HL-60 (cell line): ENCODE results near the gene HOXD4.

ENCODE experiments used
- DNase-seq, 2 experiments: peaks; one replicate each; pipeline ENCODE4 v3.0.0-alpha.2; 2010 to 2020; ENCODE audit warnings: low read depth in 1 of 2, low spot score in 1 of 2
- H3K27ac ChIP-seq: fragments of 250-450 bp; sonication (Bioruptor Pico); replicated peaks from 2 replicates; pipeline ENCODE4 v1.5.1; 2020; ENCODE audit warnings: mild to moderate bottlenecking, moderate library complexity
- H3K27me3 ChIP-seq: fragments of 250-450 bp; sonication (Bioruptor Pico); 2 replicates; pipeline ENCODE4 v1.5.1; 2021; ENCODE audit warnings: mild to moderate bottlenecking, moderate library complexity; ENCODE audit not compliant: insufficient read depth, poor library complexity, severe bottlenecking
- H3K4me3 ChIP-seq: replicated peaks from 2 replicates; pipeline ENCODE4 v1.5.1; 2011; ENCODE audit warnings: mild to moderate bottlenecking, control low read depth, low read length; ENCODE audit not compliant: insufficient read depth
- CTCF ChIP-seq: IDR thresholded peaks from one replicate; pipeline ENCODE4 v1.5.1; 2011; ENCODE audit warnings: low read length, control low read depth, inconsistent platforms; ENCODE audit not compliant: insufficient read depth
- GABPA ChIP-seq: IDR thresholded peaks from 2 replicates; pipeline ENCODE4 v1.6.1; 2012; ENCODE audit warnings: low read depth
- POLR2AphosphoS5 ChIP-seq: IDR thresholded peaks from 2 replicates; pipeline ENCODE4 v1.6.1; 2012; ENCODE audit warnings: low read depth
- REST ChIP-seq: IDR thresholded peaks from 2 replicates; pipeline ENCODE4 v1.6.1; 2012; ENCODE audit warnings: low read depth; ENCODE audit not compliant: insufficient replicate concordance
- SPI1 ChIP-seq: IDR thresholded peaks from 2 replicates; pipeline ENCODE4 v1.6.1; 2012; ENCODE audit warnings: low read depth, mild to moderate bottlenecking, borderline replicate concordance

Gene HOXD4

GRCh38 chr2:176138526-176138922, 12.8 kb upstream of the HOXD4 start:
- H3K27ac ChIP-seq = no peak overlapping the region
- H3K27me3 ChIP-seq = peaks cover 67% of the 10 kb centered on the region
- H3K4me3 ChIP-seq = no peak overlapping the region
- TF ChIP-seq GABPA (no peak), CTCF (no peak), REST (no peak), POLR2AphosphoS5 (no peak), SPI1 (no peak)
- no peak for DNase-seq

- DNase-seq = no peak
- no peak overlapping the region for H3K27ac ChIP-seq
- TF ChIP-seq REST (no peak), GABPA (no peak), SPI1 (no peak), CTCF (no peak), POLR2AphosphoS5 (no peak)
- peaks cover 65% of the 10 kb centered on the region for H3K27me3 ChIP-seq
- H3K4me3 ChIP-seq = no peak overlapping the region
Measured at GRCh38 chr2:176138923-176139660, 12.3 kb upstream of the HOXD4 start.

- Histone ChIP-seq H3K27ac (no peak overlapping the region), H3K27me3 (peaks cover 62% of the 10 kb centered on the region), H3K4me3 (peak overlapping the region; percentile 32; the same call in 1 of the 2 replicates)
- no peak for TF ChIP-seq REST
- no peak for TF ChIP-seq CTCF
- no peak for TF ChIP-seq SPI1
- no peak for TF ChIP-seq GABPA
- no peak for TF ChIP-seq POLR2AphosphoS5
- DNase-seq = no peak
Measured at GRCh38 chr2:176139661-176140512, 11.5 kb upstream of the HOXD4 start.
